ENCODE data around the gene NME3.

GRCh38 chr16:1762879-1763520, 8.3 kb downstream of the NME3 start:
- TF ChIP-seq POLR2A (IDR thresholded peaks at IDR 0.05), result no peak
- no peak for TF ChIP-seq EP300 (IDR thresholded peaks at IDR 0.05)
- TF ChIP-seq CTCF (IDR thresholded peaks at IDR 0.05), result no peak

Data from ovary (tissue), 3 donors.